Chondrocyte (in vitro differentiated cells): Measurements from ENCODE around the gene EPS8L3. TPM values are rescaled to one million over a fixed set of nuclear protein-coding genes. Genes with fewer than 3 reads are reported as not detected.
A peak's percentile ranks its signal among the peaks of the same experiment; 100 is the strongest.

Source experiments
- DNase-seq: peaks from one replicate; pipeline ENCODE4 v3.0.0; 2021; ENCODE audit warnings: mixed read lengths, low spot score
- H3K27ac Mint-ChIP-seq: one replicate; pipeline ENCODE4 v1.8.0; 2021; ENCODE audit warnings: mild to moderate bottlenecking, moderate library complexity, mixed read lengths; ENCODE audit not compliant: unreplicated experiment
- H3K27me3 Mint-ChIP-seq: 2 replicates; pipeline ENCODE4 v1.8.0; 2021; ENCODE audit warnings: low read depth, mixed read lengths
- H3K36me3 Mint-ChIP-seq: 2 replicates; pipeline ENCODE4 v1.8.0; 2021; ENCODE audit warnings: low read depth, mixed read lengths
- H3K4me1 Mint-ChIP-seq: 2 replicates; pipeline ENCODE4 v1.8.0; 2021; ENCODE audit warnings: low read depth, mild to moderate bottlenecking, mixed read lengths
- H3K4me3 Mint-ChIP-seq: one replicate; pipeline ENCODE4 v1.8.0; 2021; ENCODE audit warnings: mild to moderate bottlenecking, moderate library complexity, mixed read lengths; ENCODE audit not compliant: unreplicated experiment
- H3K9me3 Mint-ChIP-seq: 2 replicates; pipeline ENCODE4 v1.8.0; 2021; ENCODE audit warnings: low read depth, mixed read lengths
- CTCF ChIP-seq: fragments of 200-600 bp; sonication (generic); IDR thresholded peaks from 2 replicates; pipeline ENCODE4 v1.5.0; 2021; ENCODE audit warnings: antibody characterized with exemption, mild to moderate bottlenecking, moderate library complexity
- total RNA-seq: library from RNA; stranded (reverse); gene quantifications from 3 replicates; pipeline ENCODE4 v1.2.1, GENCODE V29; 2021

Gene EPS8L3
- total RNA-seq, 1 donor from 2014 or later = not detected

GRCh38 chr1:109776206-109776835, 12.6 kb upstream of the EPS8L3 start:
- H3K27me3 Mint-ChIP-seq = no peaks in the 10 kb centered on the region
- no peaks in the 10 kb centered on the region for H3K36me3 Mint-ChIP-seq
- TF ChIP-seq CTCF = no peak

GRCh38 chr1:109775398-109775797, 11.7 kb upstream of the EPS8L3 start:
- Mint-ChIP-seq H3K4me1 (peaks cover 15% of the 10 kb centered on the region), H3K27me3 (no peaks in the 10 kb centered on the region), H3K27ac (no peak overlapping the region), H3K4me3 (no peak overlapping the region), H3K36me3 (no peaks in the 10 kb centered on the region), H3K9me3 (no peaks in the 10 kb centered on the region)
- TF ChIP-seq CTCF = no peak
- no peak for DNase-seq

More at GRCh38 chr1:109776206-109776835, 12.6 kb upstream of the EPS8L3 start:
- Mint-ChIP-seq H3K4me1 (peaks cover 15% of the 10 kb centered on the region), H3K27ac (no peak overlapping the region), H3K4me3 (no peak overlapping the region), H3K9me3 (peaks cover 5% of the 10 kb centered on the region)
- DNase-seq = peak; percentile 59

GRCh38 chr1:109773900-109774485, 10.3 kb upstream of the EPS8L3 start:
- H3K9me3 Mint-ChIP-seq = no peaks in the 10 kb centered on the region
- no peak overlapping the region for H3K27ac Mint-ChIP-seq
- peak; percentile 64 for DNase-seq

GRCh38 chr1:109773203-109773899, 9.6 kb upstream of the EPS8L3 start:
- DNase-seq = peak; percentile 87
- Mint-ChIP-seq H3K4me1 (peaks cover 18% of the 10 kb centered on the region), H3K27ac (peak overlapping the region; percentile 61), H3K4me3 (no peak overlapping the region), H3K27me3 (no peaks in the 10 kb centered on the region), H3K9me3 (no peaks in the 10 kb centered on the region), H3K36me3 (no peaks in the 10 kb centered on the region)
- TF ChIP-seq CTCF = peak; percentile 92

More at GRCh38 chr1:109773900-109774485, 10.3 kb upstream of the EPS8L3 start:
- Mint-ChIP-seq H3K27me3 (no peaks in the 10 kb centered on the region), H3K36me3 (no peaks in the 10 kb centered on the region), H3K4me3 (no peak overlapping the region), H3K4me1 (peaks cover 18% of the 10 kb centered on the region)
- peak; percentile 41 for TF ChIP-seq CTCF

GRCh38 chr1:109772658-109773202, 9.0 kb upstream of the EPS8L3 start:
- H3K4me1 Mint-ChIP-seq = peaks cover 18% of the 10 kb centered on the region
- no peak overlapping the region for H3K27ac Mint-ChIP-seq
- no peaks in the 10 kb centered on the region for H3K36me3 Mint-ChIP-seq
- TF ChIP-seq CTCF = no peak
- H3K27me3 Mint-ChIP-seq = no peaks in the 10 kb centered on the region
- H3K4me3 Mint-ChIP-seq = no peak overlapping the region
- H3K9me3 Mint-ChIP-seq = no peaks in the 10 kb centered on the region
- DNase-seq = peak; percentile 77
